OCI-LY3 (cell line): ENCODE data around the gene SLC3A2.

Experiments
- H2AFZ ChIP-seq: fragments of 200-600, 300-600 bp; shearing (Covaris generic); 2 replicates; pipeline ENCODE4 v1.6.0; 2014; ENCODE audit warnings: antibody characterized with exemption, low read depth, low read length
- H3K27ac ChIP-seq: fragments of 200-600, 300-600 bp; sonication (generic); 2 replicates; pipeline ENCODE4 v1.5.1; 2014; ENCODE audit warnings: mild to moderate bottlenecking, low read length, moderate library complexity, mixed read lengths
- H3K27me3 ChIP-seq: fragments of 200-600, 300-600 bp; sonication (generic); 2 replicates; pipeline ENCODE4 v1.6.1; 2014; ENCODE audit warnings: low read depth, low read length, mixed read lengths
- H3K36me3 ChIP-seq: fragments of 200-600, 300-600 bp; sonication (generic); replicated peaks from 2 replicates; pipeline ENCODE3; 2014; ENCODE audit warnings: low read depth, low read length, mixed read lengths
- H3K4me1 ChIP-seq: fragments of 300-600, 200-600 bp; sonication (generic); 2 replicates; pipeline ENCODE4 v1.6.1; 2014; ENCODE audit warnings: low read length, mixed read lengths
- H3K4me2 ChIP-seq: fragments of 200-600, 300-600 bp; sonication (generic); 2 replicates; pipeline ENCODE4 v1.6.1; 2014; ENCODE audit warnings: low read length, mixed read lengths
- H3K4me3 ChIP-seq: fragments of 300-600, 200-600 bp; sonication (generic); 2 replicates; pipeline ENCODE4 v1.5.1; 2014; ENCODE audit warnings: antibody characterized with exemption, mild to moderate bottlenecking, low read length, moderate library complexity
- H3K79me2 ChIP-seq: fragments of 300-600, 200-600 bp; shearing (Covaris generic); 2 replicates; pipeline ENCODE4 v1.6.1; 2014; ENCODE audit warnings: mild to moderate bottlenecking, low read length, mixed read lengths
- H3K9ac ChIP-seq: fragments of 300-600, 200-600 bp; shearing (Covaris generic); 2 replicates; pipeline ENCODE4 v1.6.0; 2014; ENCODE audit warnings: mild to moderate bottlenecking, low read length, moderate library complexity
- H3K9me3 ChIP-seq: fragments of 200-600, 300-600 bp; shearing (Covaris generic); 2 replicates; pipeline ENCODE4 v1.6.1; 2014; ENCODE audit warnings: low read length, mixed read lengths; ENCODE audit not compliant: insufficient read depth
- H4K20me1 ChIP-seq: fragments of 200-600, 300-600 bp; sonication (generic); 2 replicates; pipeline ENCODE4 v1.6.1; 2016; ENCODE audit warnings: low read length, mixed read lengths; ENCODE audit not compliant: insufficient read depth
- EZH2phosphoT487 ChIP-seq: fragments of 200-600 bp; shearing (Covaris generic); IDR thresholded peaks from 2 replicates; pipeline ENCODE4 v1.6.1; 2018; ENCODE audit warnings: antibody characterized with exemption, mixed run types, low read depth
- TF ChIP-seq, protein P1 (sequence below): fragments of 200-600, 300-600 bp; sonication (generic); IDR thresholded peaks from 2 replicates; pipeline ENCODE4 v1.5.1; 2014; ENCODE audit warnings: antibody characterized with exemption, low read length, low read depth

The SLC3A2 gene

GRCh38 chr11:62922189-62922589 lies 41.5 kb downstream of the SLC3A2 start:
- peaks cover 9% of the 10 kb centered on the region for H3K27me3 ChIP-seq
- no peak overlapping the region for H3K9ac ChIP-seq
- no peak overlapping the region for H2AFZ ChIP-seq
- peak overlapping the region; percentile 12; the same call in 1 of the 2 replicates for H3K4me3 ChIP-seq
- H3K27ac ChIP-seq = no peak overlapping the region
- peak overlapping the region; percentile 71 for H3K4me2 ChIP-seq
- no peaks in the 10 kb centered on the region for H3K79me2 ChIP-seq
- no peaks in the 10 kb centered on the region for H3K9me3 ChIP-seq
- H3K4me1 ChIP-seq = peaks cover 15% of the 10 kb centered on the region
- no peaks in the 10 kb centered on the region for H4K20me1 ChIP-seq
- H3K36me3 ChIP-seq = no peaks in the 10 kb centered on the region
- TF ChIP-seq, protein P1, sequence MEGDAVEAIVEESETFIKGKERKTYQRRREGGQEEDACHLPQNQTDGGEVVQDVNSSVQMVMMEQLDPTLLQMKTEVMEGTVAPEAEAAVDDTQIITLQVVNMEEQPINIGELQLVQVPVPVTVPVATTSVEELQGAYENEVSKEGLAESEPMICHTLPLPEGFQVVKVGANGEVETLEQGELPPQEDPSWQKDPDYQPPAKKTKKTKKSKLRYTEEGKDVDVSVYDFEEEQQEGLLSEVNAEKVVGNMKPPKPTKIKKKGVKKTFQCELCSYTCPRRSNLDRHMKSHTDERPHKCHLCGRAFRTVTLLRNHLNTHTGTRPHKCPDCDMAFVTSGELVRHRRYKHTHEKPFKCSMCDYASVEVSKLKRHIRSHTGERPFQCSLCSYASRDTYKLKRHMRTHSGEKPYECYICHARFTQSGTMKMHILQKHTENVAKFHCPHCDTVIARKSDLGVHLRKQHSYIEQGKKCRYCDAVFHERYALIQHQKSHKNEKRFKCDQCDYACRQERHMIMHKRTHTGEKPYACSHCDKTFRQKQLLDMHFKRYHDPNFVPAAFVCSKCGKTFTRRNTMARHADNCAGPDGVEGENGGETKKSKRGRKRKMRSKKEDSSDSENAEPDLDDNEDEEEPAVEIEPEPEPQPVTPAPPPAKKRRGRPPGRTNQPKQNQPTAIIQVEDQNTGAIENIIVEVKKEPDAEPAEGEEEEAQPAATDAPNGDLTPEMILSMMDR = no peak
- no peak for TF ChIP-seq EZH2phosphoT487

DNA sequence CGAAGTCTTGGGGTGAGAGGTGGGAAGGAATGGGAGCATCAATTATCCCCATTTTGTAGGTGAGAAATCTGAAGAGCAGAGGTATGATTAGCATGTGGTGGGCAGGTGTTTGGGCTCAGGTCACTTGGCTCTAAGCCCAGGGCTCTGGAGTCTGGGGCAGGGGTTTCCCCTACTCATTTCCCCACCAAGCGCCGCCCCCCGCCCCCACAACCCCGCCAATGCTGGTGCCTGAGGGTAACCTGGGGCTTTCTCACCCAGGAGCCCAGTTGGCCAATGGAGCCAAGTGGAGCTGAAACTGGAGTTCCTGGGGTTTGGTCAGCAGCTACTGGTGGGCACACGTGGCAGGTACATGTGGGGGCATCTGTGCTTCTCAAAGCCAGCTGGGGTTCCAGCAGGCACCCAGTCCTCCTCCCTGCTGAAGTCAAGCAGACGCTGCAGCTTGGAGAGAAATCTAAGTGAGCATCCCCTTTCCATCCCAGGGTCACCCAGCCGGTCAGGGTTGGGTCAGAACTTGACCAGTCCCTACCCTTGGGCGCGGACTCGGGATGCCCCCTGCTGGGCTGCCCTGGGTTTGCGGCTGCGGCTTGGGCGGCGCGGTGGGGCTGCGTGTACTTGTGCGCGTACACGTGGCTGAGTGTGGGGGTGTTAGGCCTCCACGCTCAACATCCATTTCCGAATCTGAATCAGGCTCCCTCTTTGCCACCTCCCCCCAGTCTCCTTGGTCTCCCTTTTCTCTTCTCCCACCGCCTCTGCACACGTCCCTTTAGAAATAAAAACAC lies 42.1 kb downstream of the SLC3A2 start:
- no peak overlapping the region for H2AFZ ChIP-seq
- H3K9me3 ChIP-seq = no peaks in the 10 kb centered on the region
- peak overlapping the region; percentile 53; the same call in 1 of the 2 replicates for H3K9ac ChIP-seq
- H3K36me3 ChIP-seq = no peaks in the 10 kb centered on the region
- no peaks in the 10 kb centered on the region for H3K79me2 ChIP-seq
- peak overlapping the region; percentile 48; the same call in 1 of the 2 replicates for H3K27ac ChIP-seq
- peak overlapping the region; percentile 72 for H3K4me3 ChIP-seq
- H3K4me1 ChIP-seq = peaks cover 15% of the 10 kb centered on the region
- peaks cover 9% of the 10 kb centered on the region for H3K27me3 ChIP-seq
- H4K20me1 ChIP-seq = no peaks in the 10 kb centered on the region
- no peak for TF ChIP-seq EZH2phosphoT487
- TF ChIP-seq, protein P1 = peak; percentile 46
- H3K4me2 ChIP-seq = peak overlapping the region; percentile 71

DNA sequence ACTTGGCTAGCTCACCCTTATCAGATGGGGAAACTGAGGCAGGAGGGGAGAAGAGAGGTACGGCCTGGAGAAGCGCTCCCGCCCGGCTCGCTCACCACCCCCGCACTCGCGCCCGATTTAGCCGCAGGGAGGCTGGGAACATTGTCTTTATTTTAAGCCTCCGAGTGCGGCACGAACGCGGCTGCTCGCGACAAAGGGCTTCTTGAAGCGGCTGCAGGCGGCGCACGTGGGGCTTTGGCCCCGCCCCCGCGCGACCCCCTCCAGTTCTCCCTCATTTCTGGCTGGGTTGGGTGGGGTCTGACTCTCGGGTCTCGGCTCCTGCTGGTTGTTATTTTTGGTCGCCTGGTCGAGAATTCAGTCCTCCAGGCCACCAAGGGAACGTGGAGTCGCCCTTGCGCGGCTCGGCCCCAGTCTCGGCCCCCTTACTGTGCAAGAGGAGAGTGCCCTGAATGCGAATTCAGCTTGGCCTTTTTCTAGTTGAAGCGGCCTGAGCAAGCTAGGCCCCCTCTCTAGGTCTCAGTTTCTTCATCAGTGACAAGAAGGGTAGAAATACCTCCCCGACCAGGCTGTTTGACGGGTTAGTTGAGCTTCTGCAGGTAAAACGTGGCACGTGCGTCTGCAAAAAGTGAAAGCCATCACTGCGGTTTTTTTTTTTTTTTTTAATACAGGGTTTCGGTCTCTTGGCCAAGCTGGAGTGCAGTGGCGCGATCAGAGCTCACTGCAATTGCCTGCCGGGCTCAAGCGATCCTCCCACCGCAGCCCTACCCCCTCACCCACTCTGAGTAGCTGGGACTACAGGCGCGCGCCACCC lies 43.1 kb downstream of the SLC3A2 start:
- H3K4me2 ChIP-seq = peak overlapping the region; percentile 71
- H3K9ac ChIP-seq = peak overlapping the region; percentile 49
- no peaks in the 10 kb centered on the region for H3K79me2 ChIP-seq
- H3K36me3 ChIP-seq = no peaks in the 10 kb centered on the region
- H3K4me3 ChIP-seq = peak overlapping the region; percentile 72
- H4K20me1 ChIP-seq = no peaks in the 10 kb centered on the region
- H3K27ac ChIP-seq = peak overlapping the region; percentile 27; the same call in 1 of the 2 replicates
- TF ChIP-seq, protein P1 = no peak
- no peak for TF ChIP-seq EZH2phosphoT487
- H3K27me3 ChIP-seq = peaks cover 9% of the 10 kb centered on the region
- no peaks in the 10 kb centered on the region for H3K9me3 ChIP-seq
- H3K4me1 ChIP-seq = peaks cover 15% of the 10 kb centered on the region
- H2AFZ ChIP-seq = no peak overlapping the region

- Histone ChIP-seq H3K27me3 (peaks cover 9% of the 10 kb centered on the region), H3K4me3 (no peak overlapping the region), H2AFZ (no peak overlapping the region), H3K79me2 (no peaks in the 10 kb centered on the region), H3K36me3 (no peaks in the 10 kb centered on the region), H4K20me1 (no peaks in the 10 kb centered on the region), H3K9ac (no peak overlapping the region), H3K27ac (no peak overlapping the region), H3K9me3 (no peaks in the 10 kb centered on the region), H3K4me1 (peaks cover 15% of the 10 kb centered on the region), H3K4me2 (no peak overlapping the region)
- no peak for TF ChIP-seq EZH2phosphoT487
- TF ChIP-seq, protein P1 = no peak
These were observed 44.6 kb downstream of the SLC3A2 start for GRCh38 chr11:62925308-62925707.
